ENCODE data around the gene EFNA5. TPM values are rescaled to one million over a fixed set of nuclear protein-coding genes. Genes with fewer than 3 reads are reported as not detected.

The EFNA5 gene
- total and polyA plus RNA-seq, 2 experiments from 2014 or later: 8.5 to 18.8 TPM

- no peaks in the 10 kb centered on the region for H3K9me2 ChIP-seq (replicated peaks; ENCODE audit: insufficient read depth)
- no peak overlapping the region for H3K4me2 ChIP-seq
- H4K20me1 ChIP-seq (ENCODE audit: insufficient read depth, poor library complexity, severe bottlenecking): no peaks in the 10 kb centered on the region
- TF ChIP-seq EZH2phosphoT487 (IDR thresholded peaks at IDR 0.05; ENCODE audit: low read depth, severe bottlenecking, unreplicated experiment) (no peak), EZH2 (IDR thresholded peaks at IDR 0.05; ENCODE audit: borderline replicate concordance) (no peak), CTCF (IDR thresholded peaks at IDR 0.05; ENCODE audit: poor library complexity) (no peak)
- no peaks in the 10 kb centered on the region for H3K27me3 ChIP-seq
- 36% methylated on average over 5 of the region's 5 CpGs for WGBS (ENCODE audit: low lambda C conversion rate, missing lambda C conversion rate)
- no peak overlapping the region for H3K27ac ChIP-seq
- no peak overlapping the region for H3K4me3 ChIP-seq
- no peaks in the 10 kb centered on the region for H3K4me1 ChIP-seq (ENCODE audit: insufficient read depth)
- no peak for DNase-seq (ENCODE audit: low spot score)
- no peaks in the 10 kb centered on the region for H3K9me3 ChIP-seq (ENCODE audit: low read depth)
- no peak overlapping the region for H2AFZ ChIP-seq
- H3K36me3 ChIP-seq (replicated peaks; ENCODE audit: insufficient read depth, low read depth): no peaks in the 10 kb centered on the region
- H3K79me2 ChIP-seq: peaks cover 21% of the 10 kb centered on the region
Measured at GRCh38 chr5:107483231-107484024, 187.3 kb downstream of the EFNA5 start.

- H3K27me3 ChIP-seq: no peaks in the 10 kb centered on the region
- no peaks in the 10 kb centered on the region for H3K36me3 ChIP-seq (replicated peaks; ENCODE audit: insufficient read depth, low read depth)
- H3K4me3 ChIP-seq: no peak overlapping the region
- WGBS (ENCODE audit: low lambda C conversion rate, missing lambda C conversion rate): 31% methylated on average over 6 of the region's 6 CpGs
- H3K9me2 ChIP-seq (replicated peaks; ENCODE audit: insufficient read depth): no peaks in the 10 kb centered on the region
- DNase-seq (ENCODE audit: low spot score): no peak
- peaks cover 17% of the 10 kb centered on the region for H3K4me1 ChIP-seq (ENCODE audit: insufficient read depth)
- peaks cover 24% of the 10 kb centered on the region for H3K79me2 ChIP-seq
- H2AFZ ChIP-seq: no peak overlapping the region
- peak overlapping the region; percentile 66 for H3K27ac ChIP-seq
- no peaks in the 10 kb centered on the region for H3K9me3 ChIP-seq (ENCODE audit: low read depth)
- H3K4me2 ChIP-seq: peak overlapping the region; percentile 64
- H4K20me1 ChIP-seq (ENCODE audit: insufficient read depth, poor library complexity, severe bottlenecking): no peaks in the 10 kb centered on the region
- TF ChIP-seq EZH2 (IDR thresholded peaks at IDR 0.05; ENCODE audit: borderline replicate concordance) (no peak), CTCF (IDR thresholded peaks at IDR 0.05; ENCODE audit: poor library complexity) (no peak), EZH2phosphoT487 (IDR thresholded peaks at IDR 0.05; ENCODE audit: low read depth, severe bottlenecking, unreplicated experiment) (no peak)
Measured at GRCh38 chr5:107478068-107478641, 192.6 kb downstream of the EFNA5 start.

- Histone ChIP-seq H3K4me2 (peak overlapping the region; percentile 64), H3K27ac (peak overlapping the region; percentile 66), H3K79me2 (peaks cover 24% of the 10 kb centered on the region), H3K36me3 (replicated peaks; ENCODE audit: insufficient read depth, low read depth) (no peaks in the 10 kb centered on the region), H3K9me2 (replicated peaks; ENCODE audit: insufficient read depth) (no peaks in the 10 kb centered on the region), H3K27me3 (no peaks in the 10 kb centered on the region), H4K20me1 (ENCODE audit: insufficient read depth, poor library complexity, severe bottlenecking) (no peaks in the 10 kb centered on the region), H3K4me3 (no peak overlapping the region), H3K4me1 (ENCODE audit: insufficient read depth) (peaks cover 17% of the 10 kb centered on the region), H3K9me3 (ENCODE audit: low read depth) (no peaks in the 10 kb centered on the region), H2AFZ (no peak overlapping the region)
- TF ChIP-seq CTCF (IDR thresholded peaks at IDR 0.05; ENCODE audit: poor library complexity) (no peak), EZH2phosphoT487 (IDR thresholded peaks at IDR 0.05; ENCODE audit: low read depth, severe bottlenecking, unreplicated experiment) (no peak), EZH2 (IDR thresholded peaks at IDR 0.05; ENCODE audit: borderline replicate concordance) (no peak)
- DNase-seq (ENCODE audit: low spot score): no peak
Measured at GRCh38 chr5:107477492-107477891, 193.2 kb downstream of the EFNA5 start.
